HCT116 (cell line): ENCODE results near the gene FAM47A. TPM values are rescaled to one million over a fixed set of nuclear protein-coding genes. Genes with fewer than 3 reads are reported as not detected.

Experiments used
- ATAC-seq: fragments of 200-7000 bp; cut with Tn5 transposase; 2 replicates; pipeline ENCODE4 v1.9.1; 2020; ENCODE audit warnings: mild to moderate bottlenecking, moderate library complexity
- BruUV-seq: library from RNA; stranded (reverse); fragments of 400-500 nt; replicated peaks from 2 replicates; lab custom pipeline; 2021; lab: Mats Ljungman, UMichigan
- CTCF ChIA-PET: fragments of 300-600 bp; sonication (Branson Sonifier 250); formaldehyde crosslinking; loops from one replicate; lab custom pipeline; 2021; ENCODE audit warnings: antibody characterized with exemption; lab: Charles Lee
- POLR2A ChIA-PET: fragments of 300-600, 350-600 bp; sonication (Branson Sonifier 250); formaldehyde crosslinking; loops from one replicate; lab custom pipeline; 2021; ENCODE audit warnings: antibody characterized with exemption; lab: Charles Lee
- RAD21 ChIA-PET, 2 experiments: fragments of 300-600 bp; sonication (Branson Sonifier 250); formaldehyde crosslinking; loops; one replicate each; lab custom pipeline; 2023; ENCODE audit warnings: low total read pairs in 2 of 2; ENCODE audit not compliant: uncharacterized antibody in 2 of 2, unreplicated experiment in 2 of 2, low non-redundant PET in 1 of 2; lab: Charles Lee
- DNase-seq: peaks from one replicate; pipeline ENCODE4 v3.0.0-alpha.2; 2010; ENCODE audit warnings: low read depth, low spot score
- H2AFZ ChIP-seq: fragments of 200-600 bp; shearing (Covaris generic), sonication (generic); 2 replicates; pipeline ENCODE4 v1.6.1; 2017; ENCODE audit warnings: low read depth, mixed run types, mixed read lengths, antibody characterized with exemption, low read length; ENCODE audit not compliant: poor library complexity, severe bottlenecking
- H3K27ac ChIP-seq: 2 replicates; pipeline ENCODE4 v1.5.1; 2012; ENCODE audit warnings: low read depth, low read length
- H3K27me3 ChIP-seq: fragments of 200-600 bp; sonication (generic); 2 replicates; pipeline ENCODE4 v1.6.1; 2016; ENCODE audit warnings: mixed run types, low read length, mixed read lengths; ENCODE audit not compliant: insufficient read depth
- H3K36me3 ChIP-seq, 2 experiments: fragments of 200-500 bp in 1 of 2; fragments of 200-600 bp in 1 of 2; sonication (Bioruptor generic) in 1 of 2; sonication (generic) in 1 of 2; 2 replicates each; pipeline versions ENCODE4 v1.5.1 to v1.6.1; 2014 to 2016; ENCODE audit warnings: low read length in 2 of 2, inconsistent platforms in 1 of 2, mixed read lengths in 1 of 2, mixed run types in 1 of 2; ENCODE audit not compliant: insufficient read depth in 2 of 2, control insufficient read depth in 1 of 2
- H3K4me1 ChIP-seq, 2 experiments: fragments of 200-600 bp in 1 of 2; sonication (generic) in 1 of 2; 2 replicates each; pipeline versions ENCODE4 v1.5.1 to v1.6.1; 2012 to 2017; ENCODE audit warnings: low read length in 2 of 2, inconsistent platforms in 1 of 2, mild to moderate bottlenecking in 1 of 2, mixed read lengths in 1 of 2, mixed run types in 1 of 2, moderate library complexity in 1 of 2; ENCODE audit not compliant: insufficient read depth in 2 of 2, control insufficient read depth in 1 of 2
- H3K4me2 ChIP-seq: fragments of 200-600 bp; sonication (generic); 2 replicates; pipeline ENCODE4 v1.6.1; 2017; ENCODE audit warnings: mixed run types, low read length, mixed read lengths
- H3K4me3 ChIP-seq, 2 experiments: fragments of 200-600 bp in 1 of 2; sonication (generic) in 1 of 2; replicated peaks in 1 of 2; 2 replicates each; pipeline ENCODE4 v1.5.1; 2011 to 2016; ENCODE audit warnings: low read length in 2 of 2, control low read depth in 1 of 2, low read depth in 1 of 2, mild to moderate bottlenecking in 1 of 2, mixed read lengths in 1 of 2, mixed run types in 1 of 2
- H3K79me2 ChIP-seq: fragments of 200-600 bp; sonication (generic); 2 replicates; pipeline ENCODE4 v1.6.1; 2017; ENCODE audit warnings: mild to moderate bottlenecking, mixed run types, low read length, moderate library complexity, mixed read lengths; ENCODE audit not compliant: insufficient read depth
- H3K9ac ChIP-seq: fragments of 200-600 bp; sonication (generic); 2 replicates; pipeline ENCODE4 v1.6.1; 2016; ENCODE audit warnings: low read length, mixed read lengths
- H3K9me2 ChIP-seq: fragments of 200-600 bp; sonication (generic), shearing (Covaris generic); 2 replicates; pipeline ENCODE4 v1.6.1; 2017; ENCODE audit warnings: mixed run types, mild to moderate bottlenecking, moderate library complexity; ENCODE audit not compliant: insufficient read depth
- H3K9me3 ChIP-seq, 2 experiments: fragments of 200-500 bp in 1 of 2; fragments of 200-600 bp in 1 of 2; sonication (Bioruptor generic) in 1 of 2; sonication (generic) in 1 of 2; 2 replicates each; pipeline ENCODE4 v1.6.1; 2014 to 2017; ENCODE audit warnings: low read length in 2 of 2, mixed read lengths in 2 of 2, inconsistent platforms in 1 of 2, low read depth in 1 of 2, mild to moderate bottlenecking in 1 of 2, mixed run types in 1 of 2, moderate library complexity in 1 of 2; ENCODE audit not compliant: control insufficient read depth in 1 of 2, insufficient read depth in 1 of 2
- H4K20me1 ChIP-seq: fragments of 200-600 bp; sonication (generic), shearing (Covaris generic); 2 replicates; pipeline ENCODE4 v1.6.1; 2017; ENCODE audit warnings: mixed run types, mild to moderate bottlenecking, moderate library complexity; ENCODE audit not compliant: insufficient read depth
- ATF3 ChIP-seq: IDR thresholded peaks from 2 replicates; pipeline ENCODE4 v1.6.1; 2012
- CEBPB ChIP-seq: IDR thresholded peaks from 2 replicates; pipeline ENCODE4 v1.6.1; 2012; ENCODE audit warnings: low read depth
- CTCF ChIP-seq, 3 experiments: fragments of 200-600 bp in 1 of 3; sonication (generic) in 1 of 3; IDR thresholded peaks in 2 of 3; conservative IDR thresholded peaks in 1 of 3; 2 replicates each; pipeline ENCODE4 v1.5.1; 2012 to 2017; ENCODE audit warnings: low read depth in 2 of 3, low read length in 2 of 3, antibody characterized with exemption in 1 of 3, borderline replicate concordance in 1 of 3, control low read depth in 1 of 3, mild to moderate bottlenecking in 1 of 3, mixed read lengths in 1 of 3, mixed run types in 1 of 3, moderate library complexity in 1 of 3; ENCODE audit not compliant: insufficient read depth in 1 of 3
- ELF1 ChIP-seq: IDR thresholded peaks from 2 replicates; pipeline ENCODE4 v1.6.1; 2012; ENCODE audit warnings: low read depth, borderline replicate concordance
- EZH2 ChIP-seq: fragments of 200-600 bp; sonication (generic); IDR thresholded peaks from 2 replicates; pipeline ENCODE4 v1.6.1; 2017; ENCODE audit warnings: antibody characterized with exemption, mixed run types
- JUND ChIP-seq: IDR thresholded peaks from 2 replicates; pipeline ENCODE4 v1.6.1; 2012
- MAX ChIP-seq: IDR thresholded peaks from 2 replicates; pipeline ENCODE4 v1.6.1; 2012
- POLR2A ChIP-seq: IDR thresholded peaks from 2 replicates; pipeline ENCODE4 v1.7.0; 2011; ENCODE audit warnings: borderline replicate concordance; ENCODE audit not compliant: insufficient read depth, insufficient read length; ENCODE audit errors: extremely low read depth
- POLR2AphosphoS5 ChIP-seq: IDR thresholded peaks from 2 replicates; pipeline ENCODE4 v1.6.1; 2011; ENCODE audit warnings: mild to moderate bottlenecking, low read depth, low read length, moderate library complexity
- RAD21 ChIP-seq: IDR thresholded peaks from 2 replicates; pipeline ENCODE4 v1.6.1; 2012; ENCODE audit warnings: low read depth, mild to moderate bottlenecking
- REST ChIP-seq: IDR thresholded peaks from 2 replicates; pipeline ENCODE4 v1.6.1; 2012; ENCODE audit warnings: low read depth
- SIN3A ChIP-seq: IDR thresholded peaks from 2 replicates; pipeline ENCODE4 v1.6.1; 2012; ENCODE audit warnings: low read depth
- SP1 ChIP-seq: IDR thresholded peaks from 2 replicates; pipeline ENCODE4 v1.6.1; 2012; ENCODE audit warnings: low read depth
- ZFX ChIP-seq: fragments of 450-650 bp; IDR thresholded peaks from 2 replicates; pipeline ENCODE4 v1.6.1; 2017
- ZNF274 ChIP-seq: fragments of 200-500 bp; sonication (Bioruptor generic); IDR thresholded peaks from 2 replicates; pipeline ENCODE4 v1.6.1; 2014; ENCODE audit warnings: mild to moderate bottlenecking, low read depth, low read length, inconsistent platforms
- intact Hi-C: fragments of 100-400 bp; cut with micrococcal nuclease; formaldehyde crosslinking; loops from 2 replicates; pipeline ENCODE4 v1.10.0; 2022
- total RNA-seq: library from RNA; stranded (reverse); gene quantifications from one replicate; pipeline ENCODE4 v1.2.1, GENCODE V29; 2021; ENCODE audit not compliant: unreplicated experiment

The FAM47A gene
- total RNA-seq, 1 experiment from 2014 or later: not detected

- Histone ChIP-seq H3K9me3 (no peaks in the 10 kb centered on the region), H3K4me1 (no peaks in the 10 kb centered on the region), H3K4me3 (no peak overlapping the region), H2AFZ (no peak overlapping the region), H4K20me1 (no peaks in the 10 kb centered on the region), H3K27ac (no peak overlapping the region), H3K79me2 (no peaks in the 10 kb centered on the region), H3K27me3 (no peaks in the 10 kb centered on the region), H3K36me3 (no peaks in the 10 kb centered on the region), H3K4me2 (no peak overlapping the region), H3K9ac (no peak overlapping the region), H3K9me2 (no peaks in the 10 kb centered on the region)
- no TSS peak for BruUV-seq
- DNase-seq: no peak
- CTCF ChIA-PET: no interaction called here
- RAD21 ChIA-PET: no interaction called here
- POLR2A ChIA-PET: no interaction called here
- ATAC-seq: no peak
- TF ChIP-seq SP1 (no peak), ZNF274 (no peak), RAD21 (no peak), ELF1 (no peak), JUND (no peak), MAX (no peak), ATF3 (no peak), REST (no peak), SIN3A (no peak), EZH2 (no peak), ZFX (no peak), CTCF (IDR thresholded peaks at IDR 0.05 in 2 of 3, conservative IDR thresholded peaks at IDR 0.05 in 1 of 3; ENCODE audit: borderline replicate concordance in 1 of 3, insufficient read depth in 1 of 3, low read depth in 2 of 3, low read length in 2 of 3) (no peak), POLR2AphosphoS5 (no peak), POLR2A (no peak), CEBPB (no peak)
- intact Hi-C loops: no loop called here
These were observed 8.7 kb upstream of the FAM47A start for GRCh38 chrX:34140816-34141215.
